G401 (cell line): ENCODE measurements around the gene COX10. TPM values are rescaled to one million over a fixed set of nuclear protein-coding genes. Genes with fewer than 3 reads are reported as not detected.
A peak's percentile ranks its signal among the peaks of the same experiment; 100 is the strongest.

Source experiments
- DNase-seq: peaks from one replicate; pipeline ENCODE4 v3.0.0-alpha.2; 2015; ENCODE audit warnings: low spot score
- in situ Hi-C: cut with HindIII; loops from 2 replicates; pipeline ENCODE4 v1.10.0; 2016; ENCODE audit warnings: low sequenced_read_pairs, mixed read lengths
- total RNA-seq: library from RNA; depleted of rRNA; stranded (reverse); fragments of >200 nt; shearing (Covaris generic); gene quantifications from 2 replicates; pipeline ENCODE4 v1.2.3, GENCODE V29; 2014

The COX10 gene
- total RNA-seq, 1 experiment from 2014 or later = 26.4 TPM

DNA sequence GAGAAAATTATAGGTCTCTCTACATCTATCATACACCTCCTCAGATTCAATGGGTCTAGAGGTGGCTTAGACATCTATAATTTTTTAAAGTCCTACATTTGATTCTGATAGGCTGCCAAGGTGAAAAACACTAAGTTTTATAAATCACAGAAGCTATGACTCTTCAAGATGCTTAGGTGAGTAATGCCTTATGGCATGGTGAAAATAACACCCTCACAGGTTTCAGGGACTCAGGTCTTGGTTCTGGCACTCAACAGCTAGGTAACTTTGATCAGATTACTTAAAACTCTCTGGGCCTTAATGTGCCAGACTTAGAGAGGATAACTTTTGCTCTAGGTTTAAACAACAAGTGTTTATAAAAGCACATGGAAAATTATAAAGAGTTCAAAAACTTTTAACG lies 2.0 kb upstream of the COX10 start:
- in situ Hi-C loops = no loop called here
- no peak for DNase-seq

DNA sequence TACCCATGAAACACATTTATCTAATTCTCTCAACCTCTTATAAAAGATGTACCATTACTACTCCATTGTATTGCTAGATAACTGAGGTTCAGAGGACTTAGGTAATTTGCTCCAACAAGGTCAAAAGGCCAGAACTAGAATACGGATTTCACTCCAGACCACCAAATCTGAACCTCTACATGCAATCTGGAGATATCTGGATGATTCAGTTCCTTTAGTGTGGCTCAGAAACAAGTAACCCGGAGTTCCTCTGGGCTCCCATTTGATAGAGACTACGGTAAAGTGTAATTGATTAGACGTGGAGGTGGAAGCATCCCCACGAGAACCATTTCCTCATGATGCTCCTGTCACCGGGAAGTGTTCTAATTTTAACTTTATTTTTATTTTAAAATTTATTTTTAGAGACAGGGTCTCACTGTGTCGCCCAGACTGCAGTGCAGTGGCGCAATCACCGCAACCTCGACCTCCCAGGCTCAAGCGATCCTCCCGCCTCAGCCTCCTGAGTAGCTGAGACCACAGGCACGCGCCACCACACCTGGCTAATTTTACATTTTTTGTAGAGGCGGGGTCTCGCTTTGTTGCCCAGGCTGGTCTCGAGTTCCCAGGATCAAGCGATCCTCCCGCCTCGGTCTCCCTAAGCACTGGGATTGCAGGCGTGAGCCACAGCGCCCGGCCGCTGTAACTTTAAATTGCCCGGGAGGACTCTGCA lies 608 bp upstream of the COX10 start:
- in situ Hi-C loops = no loop called here
- no peak for DNase-seq

DNA sequence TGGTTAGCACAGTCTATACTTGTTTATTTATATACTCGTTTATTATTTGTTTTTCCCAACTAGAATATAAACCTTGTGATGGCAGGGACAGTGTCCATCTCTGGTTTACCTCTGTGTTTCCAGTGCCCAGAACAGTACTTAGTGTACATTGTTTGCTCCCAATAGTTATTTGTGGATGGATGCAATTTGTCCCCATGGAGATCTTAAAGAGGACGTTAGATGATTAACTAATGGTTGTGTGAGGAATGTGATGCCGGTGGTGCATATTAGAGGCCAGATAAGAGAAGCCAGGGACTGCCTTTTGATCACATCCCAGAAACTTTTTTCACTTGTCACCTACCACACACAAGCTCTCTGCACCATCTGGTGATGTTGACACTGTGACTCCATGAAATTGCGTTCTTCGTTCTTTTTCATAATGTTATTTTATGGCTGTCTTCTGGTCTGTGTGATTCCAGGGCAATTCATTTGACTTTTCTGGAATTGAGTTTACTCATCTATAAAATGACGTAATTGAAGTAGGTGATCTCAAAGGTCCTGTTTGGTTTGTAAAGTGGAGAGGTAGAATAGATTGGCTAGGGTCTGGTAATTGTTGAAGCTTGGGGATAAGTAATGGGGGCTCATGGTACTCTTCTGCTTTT lies 1.2 kb downstream of the COX10 start:
- in situ Hi-C loops = no loop called here
- no peak for DNase-seq

DNA sequence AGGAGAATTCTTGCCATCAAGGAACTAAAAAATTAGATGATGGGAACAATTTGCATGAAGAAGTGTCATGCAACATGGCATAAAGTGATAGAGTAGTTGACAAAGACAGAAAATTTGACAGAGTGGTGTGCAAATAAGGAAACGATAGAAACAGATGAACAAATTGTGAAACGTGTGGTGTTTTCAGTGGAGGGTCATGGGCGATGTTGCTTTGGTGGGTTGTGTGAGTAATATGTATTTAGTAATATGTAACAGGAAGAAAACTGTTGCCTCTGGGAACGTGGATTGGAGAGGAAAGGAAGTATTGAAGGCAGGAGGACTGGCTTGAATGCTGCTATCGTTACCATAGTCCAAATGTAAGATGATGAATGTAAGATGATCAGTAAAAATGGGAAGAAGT lies 3.6 kb downstream of the COX10 start:
- in situ Hi-C loops = no loop called here
- DNase-seq = no peak

DNA sequence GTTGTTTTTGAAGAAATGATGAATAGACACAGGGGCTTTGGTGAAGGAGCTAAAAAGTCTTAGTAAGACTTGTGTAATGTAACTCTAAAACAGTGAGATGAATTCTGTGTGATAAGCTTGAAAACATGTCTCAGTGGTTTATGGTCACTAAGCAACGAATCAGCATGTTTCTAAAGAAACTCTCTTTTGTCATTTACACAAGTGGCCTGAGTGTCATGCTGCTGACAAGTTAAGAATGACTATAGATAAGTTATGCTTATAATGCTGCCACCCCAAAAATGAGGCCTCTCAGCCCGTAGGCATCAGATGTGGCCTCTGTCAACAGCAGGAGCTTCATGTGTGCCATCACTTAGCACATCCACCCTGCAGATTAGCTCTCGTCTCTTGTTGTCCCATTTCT lies 8.7 kb downstream of the COX10 start:
- in situ Hi-C loops = no loop called here
- DNase-seq = no peak

DNA sequence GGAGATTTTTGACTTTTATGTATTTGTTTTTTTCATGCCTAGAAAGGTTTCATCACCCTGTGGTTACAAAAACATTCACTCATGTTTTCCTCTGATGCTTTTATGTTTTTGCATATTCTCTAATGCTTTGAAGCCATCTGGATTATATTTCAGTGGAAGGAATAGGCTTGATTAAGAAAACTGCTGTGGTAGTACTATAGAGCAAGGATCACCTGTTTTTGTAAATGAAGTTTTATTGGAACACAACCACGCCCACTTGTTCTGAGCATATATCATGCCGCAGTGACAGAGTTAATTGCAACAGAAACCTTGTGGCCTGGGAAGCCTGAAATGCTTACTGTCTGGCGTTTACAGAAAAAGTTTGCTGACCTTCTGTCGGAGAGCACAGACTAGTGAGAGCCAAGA lies 11.5 kb downstream of the COX10 start:
- in situ Hi-C loops = no loop called here
- DNase-seq = no peak

DNA sequence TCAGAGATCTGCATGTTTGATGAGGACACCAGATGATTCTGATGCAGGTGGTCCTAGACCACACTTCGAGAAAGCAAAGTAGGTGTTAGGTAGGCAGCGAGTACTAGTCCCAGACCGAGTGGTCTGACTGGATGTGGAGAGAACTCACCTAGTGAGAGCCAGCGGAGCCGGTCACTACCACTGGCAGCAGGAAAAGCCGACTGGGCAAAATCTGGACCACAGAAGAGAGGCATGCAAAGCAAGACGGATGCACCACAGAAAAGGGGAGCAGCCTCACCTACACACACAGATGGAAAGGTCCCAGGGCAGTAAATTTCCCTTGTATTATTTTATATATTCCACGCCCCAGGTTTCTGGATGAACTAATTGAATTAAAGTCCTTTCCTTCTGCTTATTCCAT lies 13.5 kb downstream of the COX10 start:
- in situ Hi-C loops = no loop called here
- DNase-seq = peak; percentile 32

DNA sequence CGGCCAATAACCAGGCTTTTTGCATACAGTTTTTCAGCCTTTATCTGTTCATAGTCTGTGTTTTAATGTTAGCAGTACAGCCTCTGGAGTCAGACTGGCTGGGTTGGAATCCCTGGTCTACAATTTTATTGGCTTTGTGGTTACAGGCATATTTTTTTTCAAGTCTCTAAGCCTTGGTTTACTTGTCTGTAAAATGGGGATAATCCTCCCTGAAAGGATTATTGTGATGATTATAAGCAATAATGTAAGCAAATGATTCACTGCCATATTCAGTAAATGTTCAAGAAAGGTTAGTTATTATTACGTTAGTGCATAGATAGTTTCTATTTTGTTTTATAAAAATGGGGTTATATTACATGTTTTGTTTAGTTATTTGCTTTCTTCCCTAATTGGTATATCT lies 15.7 kb downstream of the COX10 start:
- no peak for DNase-seq
- in situ Hi-C loops = no loop called here

DNA sequence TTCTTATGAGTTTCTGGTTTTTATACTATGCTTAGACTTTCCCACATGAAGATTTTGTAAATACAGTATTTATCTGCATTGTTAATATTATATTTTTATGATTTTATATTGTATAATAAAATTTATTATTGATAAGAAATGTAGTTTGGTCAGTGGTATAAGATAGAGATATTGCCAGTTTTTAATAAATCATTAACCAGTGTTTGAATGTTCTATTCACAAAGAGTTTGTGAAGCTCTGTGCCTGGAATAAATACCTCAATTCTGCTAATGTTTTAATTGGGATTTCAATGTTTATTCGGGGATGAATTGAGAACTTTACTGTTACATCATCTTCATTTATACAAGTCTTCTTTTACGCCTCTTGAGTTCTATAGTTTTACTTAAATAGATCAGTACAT lies 16.9 kb downstream of the COX10 start:
- no peak for DNase-seq
- in situ Hi-C loops = no loop called here

DNA sequence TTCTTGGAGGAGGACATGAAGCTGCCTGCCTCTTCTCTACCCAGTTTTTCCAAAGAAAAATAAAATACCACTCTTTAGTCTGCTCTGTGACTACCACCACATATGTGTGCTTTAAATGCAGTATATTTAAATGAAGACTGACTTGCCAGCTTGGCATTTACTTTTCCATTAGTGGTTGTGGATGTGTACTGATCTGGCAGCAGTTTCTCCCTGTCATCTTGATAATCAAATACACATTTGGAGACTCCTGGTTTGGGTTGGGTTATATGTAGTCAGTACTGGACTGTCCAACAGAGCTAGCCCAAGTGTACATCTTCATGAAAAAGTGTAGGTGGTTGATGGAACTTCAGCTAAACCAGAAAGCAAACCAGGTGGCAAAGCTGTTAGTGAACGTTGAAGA lies 19.9 kb downstream of the COX10 start:
- DNase-seq = no peak
- in situ Hi-C loops = no loop called here

DNA sequence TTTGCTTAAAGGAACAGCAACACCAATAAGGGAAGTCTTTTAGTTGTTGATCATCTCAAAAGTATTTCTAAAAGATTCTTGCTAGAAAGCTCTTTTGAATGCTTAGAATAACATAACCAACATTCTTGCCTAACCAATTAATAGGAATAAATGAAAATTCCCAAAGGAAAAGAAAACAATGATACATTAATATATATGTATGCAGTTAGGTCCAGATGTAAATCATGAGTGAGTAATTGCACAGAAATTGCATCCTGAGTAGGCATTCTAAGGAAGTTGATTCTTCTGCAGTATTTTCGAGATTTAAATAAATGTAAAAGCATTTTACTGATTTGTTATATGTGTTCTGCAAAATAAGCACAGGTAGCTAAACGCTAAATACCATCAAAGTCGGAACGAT lies 22.1 kb downstream of the COX10 start:
- no peak for DNase-seq
- in situ Hi-C loops = no loop called here

DNA sequence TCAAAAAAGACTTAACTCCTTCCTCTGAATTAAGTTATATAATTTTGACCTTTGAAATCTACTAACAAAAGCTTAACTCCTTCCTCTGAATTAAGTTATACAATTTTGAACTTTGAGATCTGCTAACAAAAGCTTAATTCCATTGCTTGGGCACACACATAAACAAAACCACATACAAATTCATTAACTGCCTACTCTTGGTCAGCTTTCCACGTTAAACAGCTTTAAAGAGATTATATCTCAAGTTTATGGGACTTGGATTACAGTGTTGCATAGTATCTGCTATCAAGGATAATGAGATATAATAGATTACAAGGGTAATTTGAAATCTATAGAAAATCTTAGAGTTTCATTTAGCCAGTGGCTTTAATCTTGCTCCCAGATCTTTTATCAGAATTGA lies 23.5 kb downstream of the COX10 start:
- DNase-seq = no peak
- in situ Hi-C loops = no loop called here

DNA sequence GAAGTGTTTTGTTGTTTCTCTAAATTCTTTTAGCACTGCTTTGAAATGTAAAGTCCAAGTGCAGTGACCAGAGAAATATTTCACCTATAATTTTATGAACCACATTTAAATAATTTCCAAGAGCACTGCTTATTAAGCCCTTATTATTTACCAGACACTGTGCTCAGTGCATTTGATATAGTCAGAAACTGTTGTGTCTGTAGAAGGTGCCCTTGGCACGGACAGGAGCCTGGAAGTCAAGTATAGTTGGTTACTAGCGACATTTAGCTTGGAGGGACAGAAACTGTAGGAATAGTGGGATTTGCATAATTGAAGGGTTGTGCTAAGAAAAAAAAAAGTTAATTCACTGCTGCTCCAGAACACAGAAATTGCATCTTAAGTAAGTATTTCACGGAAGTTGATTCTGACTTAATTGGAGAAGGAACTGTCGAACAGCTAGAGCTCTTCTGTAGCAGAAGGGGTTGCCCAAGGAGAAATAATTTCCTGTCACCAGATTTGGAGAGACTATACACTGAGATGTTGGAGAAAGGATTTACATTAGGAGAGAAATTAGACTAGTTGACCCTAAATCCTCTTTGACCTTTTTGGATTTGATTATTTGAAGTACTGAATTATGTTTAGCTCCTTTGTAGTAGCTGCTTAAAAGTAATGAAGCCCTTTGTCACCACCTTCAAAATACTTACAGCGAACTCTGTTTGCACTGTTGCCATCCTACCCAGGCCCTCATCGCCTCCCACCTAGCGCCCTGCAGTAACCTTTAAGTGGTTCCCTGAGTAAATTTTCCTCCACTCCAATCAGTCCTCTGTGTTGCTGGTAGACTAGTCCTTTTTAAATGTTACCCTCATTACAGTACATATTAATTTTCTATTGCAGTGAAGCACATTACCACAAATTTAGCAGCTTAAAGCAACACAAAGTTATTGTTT lies 25.6 kb downstream of the COX10 start:
- in situ Hi-C loops = no loop called here
- no peak for DNase-seq

DNA sequence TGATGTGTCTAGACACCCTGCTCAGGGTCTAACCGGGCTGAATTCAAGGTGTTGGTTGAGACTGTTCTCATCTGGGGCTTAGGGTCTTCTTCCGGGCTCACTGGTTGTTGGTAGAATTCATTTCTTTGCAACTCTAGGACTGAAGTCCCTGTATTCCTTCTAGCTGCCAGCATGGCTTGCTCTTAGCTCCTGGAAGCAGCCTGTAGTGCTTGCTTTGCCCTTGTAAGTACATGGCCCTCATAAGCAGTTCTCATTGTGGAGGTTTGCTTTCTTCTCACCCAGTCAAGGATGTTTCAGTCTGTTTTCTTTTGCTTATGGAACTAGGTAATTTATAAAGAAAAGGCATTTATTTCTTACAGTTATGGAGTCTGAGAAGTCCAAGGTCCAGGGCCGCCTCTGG lies 26.3 kb downstream of the COX10 start:
- in situ Hi-C loops = no loop called here
- DNase-seq = no peak

DNA sequence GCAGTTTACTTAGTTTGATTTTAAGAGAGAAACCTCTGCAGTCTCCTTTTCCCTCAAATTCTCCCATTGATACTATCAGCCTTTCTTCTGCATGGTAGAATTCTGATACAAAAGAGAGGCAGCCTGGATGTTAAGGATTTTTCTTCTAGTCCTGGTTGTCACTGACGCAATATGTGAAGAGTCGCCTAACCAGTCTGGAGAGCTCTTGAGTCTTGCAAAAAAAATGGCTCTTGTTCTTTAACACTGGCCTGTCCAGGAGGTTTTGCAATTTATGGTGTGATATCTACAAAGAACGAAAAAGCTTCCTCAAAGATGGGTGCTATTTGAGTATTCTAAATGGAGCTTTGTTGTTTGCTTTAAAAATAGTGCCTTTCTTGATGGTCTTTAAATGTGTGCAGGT lies 28.9 kb downstream of the COX10 start:
- in situ Hi-C loops = no loop called here
- DNase-seq = no peak

DNA sequence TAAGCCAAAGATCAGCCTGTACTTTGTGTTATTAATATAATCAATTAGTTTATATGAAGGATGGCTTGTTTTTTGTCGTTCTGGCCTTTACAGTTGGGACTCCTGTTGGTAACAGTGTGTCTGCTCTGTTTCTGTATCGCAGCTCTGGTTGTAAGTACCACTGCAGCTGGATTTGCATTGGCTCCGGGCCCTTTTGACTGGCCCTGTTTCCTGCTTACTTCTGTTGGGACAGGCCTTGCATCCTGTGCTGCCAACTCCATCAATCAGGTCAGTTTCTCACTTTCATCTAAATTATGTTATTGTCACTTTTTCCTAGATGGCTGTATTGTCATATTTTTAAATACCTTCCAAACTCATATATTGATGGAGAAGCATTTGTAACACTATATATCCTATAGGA lies 32.7 kb downstream of the COX10 start:
- in situ Hi-C loops = no loop called here

DNA sequence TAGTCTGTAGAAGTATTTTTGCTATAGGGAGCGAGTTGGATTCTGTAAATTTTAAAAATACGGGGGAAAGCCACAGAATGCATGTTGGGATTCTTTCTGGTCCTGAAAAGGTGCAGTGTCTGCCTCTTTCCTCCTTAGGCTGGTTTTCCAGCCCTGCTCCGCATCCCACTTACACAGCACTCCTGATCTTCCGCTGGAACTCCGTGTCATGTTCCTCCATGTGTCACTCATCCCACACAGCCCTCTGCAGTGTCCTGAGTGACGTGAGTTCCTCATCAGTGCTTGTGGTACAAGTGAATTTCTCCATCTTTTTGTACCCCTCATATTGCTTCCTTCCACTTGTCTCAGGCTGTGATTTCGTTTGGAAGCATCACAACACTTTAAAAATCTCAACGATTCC lies 34.5 kb downstream of the COX10 start:
- DNase-seq = no peak
- in situ Hi-C loops = no loop called here

More for the DNA sequence above, 32.7 kb downstream of the COX10 start:
- no peak for DNase-seq

DNA sequence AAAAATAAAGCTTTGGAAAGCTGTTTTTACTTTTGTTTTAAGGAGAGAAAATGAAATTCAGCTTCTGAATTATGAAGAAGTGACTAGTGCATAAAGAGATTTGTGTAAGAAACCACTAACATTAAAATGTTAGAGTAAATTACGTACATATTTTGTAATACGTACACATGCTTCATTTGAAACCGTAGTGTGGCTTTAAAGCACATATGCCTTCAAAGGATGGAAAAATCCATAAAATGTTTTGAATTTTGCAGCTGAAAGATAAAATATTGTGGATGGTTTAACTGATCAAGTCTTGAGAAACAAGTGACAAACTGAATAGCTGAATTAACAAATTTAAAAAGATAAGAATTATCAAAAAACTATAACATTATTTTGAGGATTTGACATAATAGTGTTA lies 35.4 kb downstream of the COX10 start:
- no peak for DNase-seq
- in situ Hi-C loops = no loop called here

DNA sequence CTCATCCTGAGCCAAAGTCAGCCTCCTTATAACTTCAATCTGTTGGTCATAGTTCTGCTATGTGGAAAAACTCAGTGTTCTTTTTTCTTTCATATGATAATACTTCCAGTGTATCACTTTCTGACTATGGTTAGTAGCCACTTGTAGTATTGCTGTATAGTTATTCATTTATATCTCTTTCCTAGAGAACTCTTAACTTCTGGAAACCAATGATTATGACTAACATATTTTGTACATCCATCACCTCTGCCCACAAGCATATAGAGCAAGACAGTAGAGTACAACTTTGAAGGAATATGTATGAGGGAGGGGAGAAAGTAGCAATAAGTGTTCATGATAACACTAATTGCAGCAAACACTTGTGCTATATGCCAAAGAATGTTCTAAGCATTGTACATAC lies 38.6 kb downstream of the COX10 start:
- in situ Hi-C loops = no loop called here
- DNase-seq = no peak

DNA sequence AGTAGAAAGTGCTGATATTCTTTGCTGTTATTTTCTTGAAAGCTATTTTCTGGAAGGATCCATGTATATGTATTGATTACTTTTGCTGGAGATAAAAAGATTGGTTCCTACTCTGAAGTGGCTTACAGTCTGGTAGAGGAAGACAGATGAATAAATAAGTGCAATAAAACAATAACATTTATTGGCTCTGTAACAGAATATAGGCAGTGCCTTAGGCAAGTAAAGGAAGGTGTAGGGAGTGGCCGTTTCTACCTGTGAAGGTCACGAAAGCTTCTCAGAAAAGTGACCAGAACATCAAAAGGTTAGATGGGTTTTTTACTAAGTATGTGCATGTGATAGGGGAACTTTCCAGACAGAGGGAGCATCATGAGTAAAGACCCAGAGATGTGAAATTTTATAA lies 43.1 kb downstream of the COX10 start:
- in situ Hi-C loops = no loop called here
- DNase-seq = no peak
